GM18519 (cell line): Measurements from ENCODE around the gene ADAMTS12.

Experiments used
- ATAC-seq: cut with Tn5 transposase; IDR thresholded peaks from one replicate; pipeline ENCODE4 v1.9.1; 2021; ENCODE audit warnings: mild to moderate bottlenecking, moderate library complexity; ENCODE audit not compliant: unreplicated experiment, low FRiP score

Gene ADAMTS12

GRCh38 chr5:33501899-33502298 is 389.9 kb downstream of the ADAMTS12 start:
- ATAC-seq, result no peak

- ATAC-seq, result no peak
These were observed 390.5 kb downstream of the ADAMTS12 start for GRCh38 chr5:33501260-33501659.

GRCh38 chr5:33494466-33494865 is 397.3 kb downstream of the ADAMTS12 start:
- ATAC-seq, result no peak

GRCh38 chr5:33491941-33492340 is 399.8 kb downstream of the ADAMTS12 start:
- ATAC-seq, result no peak

DNA sequence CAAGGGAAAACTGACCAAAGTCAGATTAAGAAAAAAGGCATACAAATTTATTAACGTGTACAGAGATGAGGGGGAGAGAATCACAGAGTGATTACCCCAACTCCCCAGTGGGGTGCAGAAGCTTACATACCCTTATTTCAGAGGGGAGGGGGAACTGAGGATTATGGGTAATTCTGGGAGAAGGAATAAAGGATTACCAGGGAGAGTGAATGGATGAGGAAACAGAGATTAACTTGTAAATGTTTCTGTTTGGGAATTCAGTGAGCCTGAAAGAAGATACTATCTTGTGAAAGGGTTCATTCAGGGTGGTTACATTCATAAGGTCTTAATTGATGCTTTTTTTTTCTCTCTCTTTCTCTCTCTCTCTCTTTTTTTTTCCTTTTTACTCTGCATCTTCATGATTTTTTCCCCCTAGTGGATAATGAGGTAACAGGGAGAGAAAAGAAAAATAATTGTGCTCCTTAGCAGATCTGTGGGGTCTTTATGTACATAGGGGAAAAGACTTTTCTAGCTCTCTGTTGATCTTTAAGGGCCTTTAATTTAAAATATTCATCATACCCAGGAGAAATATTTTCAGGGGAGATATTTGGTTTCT is 401.6 kb downstream of the ADAMTS12 start:
- ATAC-seq, result no peak

GRCh38 chr5:33489481-33490067 is 402.2 kb downstream of the ADAMTS12 start:
- ATAC-seq, result no peak

DNA sequence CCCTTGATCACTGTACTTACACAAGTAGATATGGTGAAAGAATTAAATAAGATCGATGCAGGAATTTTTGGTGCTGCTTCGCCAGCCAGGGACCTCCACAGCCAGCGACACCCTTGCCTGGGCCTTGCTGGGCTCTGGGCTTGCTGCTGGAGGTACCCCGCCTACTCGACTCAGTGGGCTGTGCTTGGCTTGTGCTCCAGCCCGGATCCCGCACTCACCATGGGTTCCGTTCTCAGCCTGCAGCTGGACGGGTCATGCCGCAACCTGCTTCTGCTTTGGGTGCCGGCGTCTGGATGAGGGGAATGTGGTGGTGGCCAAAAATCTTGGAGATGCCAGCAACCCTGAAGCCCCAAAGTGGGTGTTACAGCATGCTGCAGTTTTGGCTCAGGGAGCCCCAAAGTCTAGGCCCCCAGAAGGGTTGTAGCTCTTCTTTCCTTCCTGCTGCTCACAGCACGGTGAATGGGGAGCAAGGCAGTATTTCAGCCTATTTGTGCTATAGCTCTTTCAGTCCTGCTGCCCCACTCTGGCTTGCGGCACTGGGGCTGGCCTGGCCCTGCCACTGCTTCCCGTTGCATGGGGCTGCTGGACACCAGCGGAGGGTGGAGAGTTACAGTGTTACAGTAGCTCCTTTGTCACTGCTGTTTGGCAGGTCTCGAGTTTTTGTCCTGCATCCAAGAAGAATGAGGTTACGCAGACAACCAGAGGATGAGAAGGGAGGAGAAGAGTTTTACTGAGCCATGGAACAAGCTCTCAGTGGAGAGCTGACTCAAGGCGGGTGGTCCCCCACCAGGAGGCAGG is 403.0 kb downstream of the ADAMTS12 start:
- no peak for ATAC-seq

- ATAC-seq, result no peak
These were observed 404.6 kb downstream of the ADAMTS12 start for GRCh38 chr5:33487236-33487635.

GRCh38 chr5:33482335-33482734 is 409.5 kb downstream of the ADAMTS12 start:
- no peak for ATAC-seq

GRCh38 chr5:33480876-33481275 is 410.9 kb downstream of the ADAMTS12 start:
- ATAC-seq, result no peak

GRCh38 chr5:33479311-33479710 is 412.5 kb downstream of the ADAMTS12 start:
- no peak for ATAC-seq

GRCh38 chr5:33477816-33478215 is 414.0 kb downstream of the ADAMTS12 start:
- no peak for ATAC-seq

DNA sequence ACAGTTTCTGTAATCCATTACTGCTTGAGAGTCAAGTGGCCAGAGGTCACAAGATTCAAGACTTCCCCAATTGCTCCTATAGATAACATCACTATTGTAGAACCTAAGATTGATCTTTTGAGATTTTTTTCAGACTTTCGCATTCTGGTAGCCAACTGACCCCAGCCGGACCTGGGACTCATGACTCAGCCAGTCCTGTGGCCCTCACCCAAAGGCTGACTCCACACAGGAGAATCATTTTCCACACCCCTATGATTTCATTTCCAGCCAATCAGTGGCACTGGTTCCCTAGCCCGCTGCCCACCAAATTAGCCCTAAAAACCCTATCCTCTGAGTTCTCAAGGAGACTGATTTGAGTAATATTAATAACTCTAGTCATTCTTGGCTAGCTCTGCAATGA is 414.8 kb downstream of the ADAMTS12 start:
- ATAC-seq, result no peak

DNA sequence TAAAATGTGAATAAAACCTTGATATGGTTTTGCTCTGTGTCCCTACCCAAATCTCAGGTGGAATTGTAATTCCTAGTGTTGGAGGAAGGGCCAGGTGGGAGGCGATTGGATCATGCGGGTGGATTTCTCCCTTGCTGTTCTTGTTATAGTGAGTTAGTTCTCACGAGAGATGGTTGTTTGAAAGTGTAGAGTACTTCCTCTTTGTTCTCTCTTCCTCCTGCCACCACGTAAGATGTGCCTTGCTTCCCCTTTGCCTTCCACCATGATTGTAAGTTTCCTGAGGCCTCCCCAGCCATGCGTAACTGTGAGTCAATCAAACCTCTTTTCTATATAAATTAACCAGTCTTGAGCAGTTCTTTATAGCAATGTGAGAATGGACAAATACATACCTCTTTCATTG is 416.1 kb downstream of the ADAMTS12 start:
- no peak for ATAC-seq

DNA sequence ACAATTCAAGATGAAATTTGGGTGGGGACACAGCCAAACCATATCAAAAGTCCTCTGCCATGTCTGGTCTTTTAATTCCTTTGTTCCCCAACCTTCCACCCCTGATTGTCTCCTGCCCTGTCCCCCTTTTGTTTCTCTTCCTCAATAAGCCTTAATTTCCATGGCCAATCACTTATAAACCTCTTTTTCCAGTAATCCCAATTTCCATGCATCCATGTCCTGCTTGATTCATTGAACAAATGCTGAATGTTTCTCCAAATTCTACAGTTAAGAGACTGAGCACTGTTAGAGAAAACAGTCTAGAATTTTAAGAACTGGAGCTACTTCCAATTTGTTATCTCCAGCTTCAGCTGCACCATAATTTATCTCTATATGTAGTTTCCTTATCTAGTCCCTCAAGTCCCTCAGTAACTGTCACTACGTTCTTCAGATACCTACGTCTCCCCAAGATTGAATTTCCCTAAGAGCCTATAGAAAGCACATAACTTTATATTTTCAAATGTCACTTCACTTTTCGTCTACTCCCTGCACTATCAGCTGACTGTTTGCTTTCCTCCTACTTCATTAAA is 416.8 kb downstream of the ADAMTS12 start:
- ATAC-seq, result no peak

DNA sequence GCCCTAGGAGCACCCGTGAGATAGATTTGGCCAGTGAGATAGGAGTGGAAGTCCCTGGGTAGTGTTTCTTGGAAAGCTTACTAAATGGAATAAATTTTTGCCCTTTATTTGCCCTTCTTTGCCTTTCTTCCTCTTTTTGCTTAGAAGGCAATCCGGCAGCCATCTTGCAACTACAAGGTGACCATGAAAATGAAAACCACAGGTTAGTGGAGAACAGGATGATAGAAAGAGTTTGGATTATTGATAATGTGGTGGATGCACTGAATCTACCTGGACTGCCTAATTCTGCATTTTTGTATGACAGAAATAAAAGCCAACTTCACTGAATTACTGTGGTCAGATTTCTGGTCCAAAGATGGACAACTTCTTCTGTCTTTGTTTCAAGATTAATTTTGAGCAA is 417.8 kb downstream of the ADAMTS12 start:
- no peak for ATAC-seq
